GM19372 (cell line): ENCODE data around the gene LRMDA.

Experiments used
- ATAC-seq: cut with Tn5 transposase; IDR thresholded peaks from one replicate; pipeline ENCODE4 v1.9.1; 2021; ENCODE audit warnings: mild to moderate bottlenecking, low read depth, moderate library complexity; ENCODE audit not compliant: unreplicated experiment

LRMDA gene

DNA sequence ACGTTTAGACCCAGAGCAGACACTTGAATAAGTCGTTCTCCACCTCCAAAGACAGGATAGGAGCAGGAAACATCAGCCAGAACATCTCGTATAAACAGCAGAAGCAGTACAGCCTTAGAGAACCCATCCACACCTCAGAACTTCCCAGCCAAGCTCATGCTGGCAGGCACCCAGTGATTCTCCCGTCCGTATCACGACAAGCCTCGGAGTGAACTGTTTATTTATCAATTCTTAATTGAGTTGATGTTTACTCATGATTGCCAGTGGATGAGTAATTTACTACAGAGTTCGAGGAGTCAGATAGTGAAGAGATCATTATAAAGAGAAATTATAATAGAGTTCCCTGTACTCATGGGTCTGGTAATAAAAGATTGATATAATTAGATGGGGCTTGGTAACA, 811.5 kb downstream of the LRMDA start:
- no peak for ATAC-seq

- no peak for ATAC-seq
Measured at GRCh38 chr10:76244061-76244686, 812.8 kb downstream of the LRMDA start.

DNA sequence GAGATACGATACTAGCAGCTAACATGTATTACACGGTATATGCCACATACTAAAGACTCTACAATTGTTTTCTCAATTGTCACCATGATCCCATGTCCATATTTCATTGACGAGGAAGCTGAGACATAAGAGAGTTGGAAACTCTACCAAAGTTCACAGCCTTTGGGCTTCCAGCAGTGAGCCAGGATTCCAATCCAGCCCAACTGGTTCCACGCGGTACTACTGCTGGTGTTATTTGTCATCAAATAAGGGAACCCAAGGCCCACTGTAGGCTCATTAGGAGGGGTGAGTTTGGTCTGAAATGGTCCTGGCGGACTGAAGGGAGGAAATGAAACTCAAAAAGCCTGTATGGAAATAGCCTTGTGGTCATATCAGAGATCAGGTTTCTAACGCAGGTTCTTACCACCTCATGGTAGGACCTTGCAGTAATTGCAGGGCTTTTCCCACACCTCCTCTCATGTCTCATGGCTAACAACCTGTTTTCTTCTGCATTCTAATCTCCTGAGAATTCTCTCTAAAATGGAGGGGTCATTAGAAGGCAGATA, 814.6 kb downstream of the LRMDA start:
- no peak for ATAC-seq

DNA sequence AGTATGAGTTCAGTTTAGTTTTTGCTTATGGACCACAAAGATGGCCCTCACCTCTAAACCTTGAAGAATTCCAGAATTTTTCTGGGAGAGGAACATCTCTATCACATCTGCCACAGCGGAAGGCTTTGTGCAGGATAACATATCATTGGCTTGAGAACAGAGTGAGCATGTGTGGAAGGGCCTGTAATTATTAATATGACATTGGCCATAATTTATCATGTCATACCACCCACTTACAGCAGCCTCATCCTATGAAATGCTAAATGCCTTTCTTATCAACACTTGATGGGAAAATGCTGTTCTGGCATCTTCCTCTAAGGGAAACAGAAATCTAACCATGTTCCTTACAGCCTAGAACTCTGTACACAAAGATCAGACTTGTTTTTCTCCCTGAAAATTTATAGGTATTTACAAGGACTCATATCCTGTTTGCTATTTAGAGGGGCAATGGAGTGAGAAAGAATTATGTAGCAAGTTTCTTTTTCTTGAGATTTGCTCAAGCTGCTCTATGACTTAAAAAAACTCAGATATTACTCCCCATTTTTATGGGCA, 817.3 kb downstream of the LRMDA start:
- no peak for ATAC-seq

DNA sequence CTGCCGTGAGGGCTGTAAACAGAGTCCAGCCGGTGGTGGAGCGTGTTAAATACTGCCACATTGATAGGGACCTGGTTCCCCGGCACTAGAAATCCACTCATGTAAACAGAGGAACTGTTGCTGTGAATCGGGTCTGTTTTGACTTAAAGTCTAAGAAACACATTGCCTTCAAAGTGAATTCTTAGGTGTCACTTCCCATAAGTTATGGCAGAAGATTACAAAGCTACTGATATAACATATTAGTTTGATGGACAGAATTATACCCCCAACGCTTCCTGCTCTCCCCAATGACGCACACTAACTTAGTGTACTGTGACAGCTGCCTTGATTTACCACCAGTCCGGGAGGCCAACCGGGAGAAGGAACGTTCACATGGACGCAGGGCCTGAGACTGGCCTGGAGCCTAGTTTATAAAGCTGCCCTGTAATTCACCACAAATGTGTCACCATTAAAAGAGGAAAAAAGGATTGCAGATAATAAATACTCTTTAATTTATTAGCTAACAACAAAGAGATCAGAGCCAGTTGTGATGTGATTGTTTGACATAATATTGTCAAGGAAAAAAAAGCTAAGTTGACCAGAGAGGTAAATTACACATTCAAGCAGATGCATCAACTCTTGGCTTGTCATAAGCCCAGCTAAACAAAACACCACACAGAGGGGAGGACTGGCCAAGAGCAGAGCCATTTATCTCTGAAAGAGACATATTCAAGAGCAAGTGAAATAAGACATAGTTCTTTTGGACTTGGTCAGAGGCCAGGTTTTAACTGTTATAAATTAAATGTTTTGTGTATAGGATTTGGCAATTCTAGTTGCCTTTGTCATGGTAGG, 820.6 kb downstream of the LRMDA start:
- ATAC-seq: no peak

- no peak for ATAC-seq
Measured at GRCh38 chr10:76252733-76253132, 821.3 kb downstream of the LRMDA start.

DNA sequence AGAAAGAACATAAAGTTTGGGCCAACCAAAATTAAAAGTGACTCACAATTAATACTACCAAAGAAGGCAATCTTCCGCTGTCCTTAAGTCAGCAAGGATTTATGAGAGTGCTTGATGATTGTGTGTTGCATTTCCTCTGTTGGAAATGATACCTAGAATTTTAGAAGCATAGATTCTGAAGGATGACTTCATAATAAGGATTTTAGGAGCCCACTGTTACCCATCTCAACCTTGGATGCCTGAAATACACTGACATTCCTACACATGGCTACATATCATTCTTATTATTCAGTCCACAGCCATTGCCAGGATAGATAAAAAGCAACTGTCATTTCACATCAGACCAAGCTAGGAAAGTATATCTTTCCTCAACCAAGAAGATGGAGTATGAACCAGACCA, 823.8 kb downstream of the LRMDA start:
- no peak for ATAC-seq

- ATAC-seq: no peak
Measured at GRCh38 chr10:76257816-76258215, 826.4 kb downstream of the LRMDA start.

DNA sequence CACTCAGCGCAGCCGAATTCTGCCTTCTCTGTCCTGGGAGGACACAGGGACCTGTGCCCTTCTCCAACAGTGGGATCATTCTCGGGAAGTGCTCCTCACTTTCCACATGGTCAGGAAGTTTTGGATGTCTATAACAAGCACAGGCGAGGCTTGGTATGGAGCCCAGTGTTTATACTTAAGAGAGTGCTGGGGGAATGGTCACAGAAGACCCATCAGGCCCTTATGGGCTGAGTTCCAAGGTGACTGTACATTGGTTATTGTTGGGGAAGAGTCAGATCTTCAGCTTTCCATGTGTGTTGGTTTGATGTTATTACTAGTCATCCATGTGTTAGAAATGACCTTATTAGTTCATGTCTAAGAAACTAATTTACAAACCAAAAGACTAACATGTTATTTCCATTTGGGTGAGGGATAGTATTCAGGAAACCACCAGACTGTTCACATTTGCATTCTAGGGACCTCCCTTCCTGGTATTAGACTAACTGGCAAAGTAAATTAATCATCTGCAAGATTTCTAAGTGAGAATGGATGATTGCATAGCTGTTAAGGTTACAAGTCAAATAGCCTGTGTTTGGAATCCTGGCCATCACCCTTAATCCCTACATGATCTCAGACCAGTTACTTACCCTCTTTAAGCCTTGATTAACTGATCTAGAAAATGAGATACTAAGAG, 834.2 kb downstream of the LRMDA start:
- no peak for ATAC-seq

- no peak for ATAC-seq
Measured at GRCh38 chr10:76268530-76268929, 837.1 kb downstream of the LRMDA start.

DNA sequence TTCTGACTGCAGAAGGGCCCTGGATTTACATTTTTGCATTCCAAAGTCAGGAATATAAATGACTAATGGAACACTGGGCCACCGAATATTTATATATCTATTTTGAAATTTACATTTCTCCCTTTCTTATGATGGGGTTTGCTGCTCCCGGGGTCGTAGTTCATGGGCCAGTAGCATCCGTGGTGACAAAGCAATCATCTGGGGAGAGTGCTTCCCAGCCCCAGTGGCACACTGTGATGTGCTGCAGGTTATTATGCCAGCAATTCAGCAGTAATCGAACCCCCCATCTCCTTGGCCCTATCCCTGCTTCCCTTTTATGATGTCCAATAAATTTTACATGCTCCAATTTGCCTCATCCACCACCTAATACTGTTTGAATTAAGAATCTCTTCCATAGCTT, 837.5 kb downstream of the LRMDA start:
- no peak for ATAC-seq

DNA sequence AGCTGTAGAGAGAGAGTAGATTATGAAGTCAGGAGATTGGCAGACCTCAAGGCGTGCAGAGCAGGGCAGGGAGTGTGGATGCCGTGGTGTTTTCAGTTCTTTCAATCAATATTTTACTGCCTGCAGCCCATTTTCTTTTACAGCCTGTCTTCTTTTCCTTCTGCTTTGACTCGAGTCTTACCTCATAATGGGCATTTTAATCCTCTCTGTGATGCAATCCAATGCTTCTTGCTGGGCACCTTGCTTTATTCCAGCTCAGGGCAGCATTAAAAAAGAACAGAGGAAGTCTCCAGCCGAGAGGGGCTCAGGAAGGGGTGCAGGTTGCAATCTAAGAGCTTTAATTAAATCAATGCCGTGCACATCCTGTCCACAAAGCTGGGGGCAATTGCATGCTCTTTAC, 839.0 kb downstream of the LRMDA start:
- ATAC-seq: no peak

GRCh38 chr10:76274933-76275332, 843.5 kb downstream of the LRMDA start:
- ATAC-seq: no peak

DNA sequence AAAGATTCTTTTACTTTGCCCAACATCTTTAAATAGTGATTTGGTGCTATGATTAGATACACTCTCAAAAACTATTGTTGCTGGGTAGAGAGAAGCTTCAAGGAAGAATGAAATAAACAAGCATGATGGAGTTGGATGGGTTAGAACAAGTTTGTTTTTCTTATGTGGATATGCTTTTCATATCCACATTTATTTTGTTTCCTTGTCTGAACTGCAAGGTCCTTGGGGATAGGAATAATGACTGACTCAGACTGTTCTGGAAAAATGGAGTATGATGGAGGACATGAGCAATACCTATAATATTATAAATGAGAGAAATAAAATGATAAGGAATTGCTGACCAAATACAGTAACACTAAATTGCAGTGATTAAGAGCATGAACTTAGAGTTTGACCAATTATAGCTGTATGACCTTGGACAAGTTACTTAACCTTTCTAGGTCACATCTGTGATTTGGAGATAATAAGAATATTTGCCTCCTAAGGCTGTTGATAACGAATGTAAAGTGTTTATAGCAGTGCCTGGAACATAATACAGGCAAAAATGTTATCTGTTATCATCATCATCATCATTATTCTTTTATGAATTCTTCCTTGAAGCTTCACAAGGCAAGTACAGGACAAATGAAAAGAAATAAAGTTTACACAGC, 847.5 kb downstream of the LRMDA start:
- no peak for ATAC-seq

- no peak for ATAC-seq
Measured at GRCh38 chr10:76281659-76282058, 850.2 kb downstream of the LRMDA start.

- ATAC-seq: no peak
Measured at GRCh38 chr10:76282061-76283025, 850.9 kb downstream of the LRMDA start.

GRCh38 chr10:76284351-76284750, 852.9 kb downstream of the LRMDA start:
- ATAC-seq: no peak

DNA sequence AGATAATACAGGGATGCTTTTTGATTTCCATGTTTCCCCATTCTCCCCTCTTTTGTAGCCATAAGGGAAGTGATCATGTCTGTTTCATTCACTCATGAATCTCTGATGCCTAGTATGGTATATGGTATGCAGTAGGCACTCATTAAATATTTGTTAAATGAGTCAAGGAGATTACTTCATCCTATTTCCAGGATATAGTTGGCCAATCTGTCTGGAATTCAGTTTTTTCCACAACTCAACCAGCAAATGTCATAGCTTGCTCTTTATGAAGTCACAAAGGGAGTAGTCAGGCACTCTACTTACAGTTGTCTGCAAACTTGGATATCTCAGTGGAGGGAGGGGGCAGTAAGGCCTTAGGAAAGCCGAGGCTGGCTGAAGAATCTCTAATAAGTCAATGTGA, 853.6 kb downstream of the LRMDA start:
- no peak for ATAC-seq

GRCh38 chr10:76285515-76285914, 854.1 kb downstream of the LRMDA start:
- no peak for ATAC-seq
